Body of pancreas (tissue), 4 donors: Measurements from ENCODE around the gene NAT9.

Experiments
- POLR2A ChIP-seq, 3 donors: fragments of 450-650 bp; IDR thresholded peaks; one replicate each; pipeline ENCODE4 v1.6.1; 2016; ENCODE audit warnings: antibody characterized with exemption in 3 of 3, mild to moderate bottlenecking in 2 of 3
- TF ChIP-seq, protein P1 (sequence below), 7 experiments: fragments of 450-650 bp in 4 of 7; fragments of 200-600 bp in 3 of 7; sonication (generic) in 3 of 7; IDR thresholded peaks; one replicate each; pipeline ENCODE4 v1.5.1; 2016 to 2019; ENCODE audit warnings: antibody characterized with exemption in 7 of 7

DNA sequence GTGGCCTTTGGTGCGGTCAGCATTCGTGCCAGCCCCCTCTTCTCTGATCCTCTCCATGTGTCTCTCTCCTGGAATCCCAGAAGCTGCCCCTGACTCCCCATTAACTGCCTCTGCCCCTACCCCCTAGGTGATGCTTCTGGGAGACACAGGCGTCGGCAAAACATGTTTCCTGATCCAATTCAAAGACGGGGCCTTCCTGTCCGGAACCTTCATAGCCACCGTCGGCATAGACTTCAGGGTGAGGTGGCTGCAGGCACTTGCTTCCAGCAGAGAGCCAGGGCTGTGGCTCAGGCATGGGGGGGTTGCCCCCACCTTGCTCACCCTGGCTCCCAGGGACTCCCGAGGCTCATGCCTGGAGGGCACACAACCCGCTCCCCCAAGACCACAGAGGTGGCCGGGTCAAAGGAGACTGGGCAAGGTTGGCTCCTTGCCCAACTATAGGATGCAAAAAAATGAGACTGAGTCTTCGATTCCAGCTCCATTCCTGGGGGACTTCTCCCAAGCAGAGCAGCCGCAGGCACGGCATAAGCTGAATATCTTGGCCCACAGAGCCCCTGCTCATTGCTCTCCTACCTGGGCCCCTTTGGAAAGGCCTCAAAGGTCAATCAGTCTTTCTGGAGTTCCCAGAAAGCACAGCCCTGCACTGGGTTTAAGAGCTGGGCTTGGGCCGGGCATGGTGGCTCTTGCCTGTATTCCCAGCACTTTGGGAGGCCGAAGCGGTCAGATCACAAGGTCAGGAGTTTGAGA is 35.3 kb downstream of the NAT9 start:
- TF ChIP-seq, protein P1, sequence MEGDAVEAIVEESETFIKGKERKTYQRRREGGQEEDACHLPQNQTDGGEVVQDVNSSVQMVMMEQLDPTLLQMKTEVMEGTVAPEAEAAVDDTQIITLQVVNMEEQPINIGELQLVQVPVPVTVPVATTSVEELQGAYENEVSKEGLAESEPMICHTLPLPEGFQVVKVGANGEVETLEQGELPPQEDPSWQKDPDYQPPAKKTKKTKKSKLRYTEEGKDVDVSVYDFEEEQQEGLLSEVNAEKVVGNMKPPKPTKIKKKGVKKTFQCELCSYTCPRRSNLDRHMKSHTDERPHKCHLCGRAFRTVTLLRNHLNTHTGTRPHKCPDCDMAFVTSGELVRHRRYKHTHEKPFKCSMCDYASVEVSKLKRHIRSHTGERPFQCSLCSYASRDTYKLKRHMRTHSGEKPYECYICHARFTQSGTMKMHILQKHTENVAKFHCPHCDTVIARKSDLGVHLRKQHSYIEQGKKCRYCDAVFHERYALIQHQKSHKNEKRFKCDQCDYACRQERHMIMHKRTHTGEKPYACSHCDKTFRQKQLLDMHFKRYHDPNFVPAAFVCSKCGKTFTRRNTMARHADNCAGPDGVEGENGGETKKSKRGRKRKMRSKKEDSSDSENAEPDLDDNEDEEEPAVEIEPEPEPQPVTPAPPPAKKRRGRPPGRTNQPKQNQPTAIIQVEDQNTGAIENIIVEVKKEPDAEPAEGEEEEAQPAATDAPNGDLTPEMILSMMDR (IDR thresholded peaks at IDR 0.05): no peak
- no peak for TF ChIP-seq POLR2A (IDR thresholded peaks at IDR 0.05)
